HG03439 (cell line): ENCODE results near the gene BCL2.

Experiments
- ATAC-seq: cut with Tn5 transposase; IDR thresholded peaks from one replicate; pipeline ENCODE4 v1.9.1; 2021; ENCODE audit warnings: mild to moderate bottlenecking, moderate library complexity; ENCODE audit not compliant: unreplicated experiment

BCL2 gene

DNA sequence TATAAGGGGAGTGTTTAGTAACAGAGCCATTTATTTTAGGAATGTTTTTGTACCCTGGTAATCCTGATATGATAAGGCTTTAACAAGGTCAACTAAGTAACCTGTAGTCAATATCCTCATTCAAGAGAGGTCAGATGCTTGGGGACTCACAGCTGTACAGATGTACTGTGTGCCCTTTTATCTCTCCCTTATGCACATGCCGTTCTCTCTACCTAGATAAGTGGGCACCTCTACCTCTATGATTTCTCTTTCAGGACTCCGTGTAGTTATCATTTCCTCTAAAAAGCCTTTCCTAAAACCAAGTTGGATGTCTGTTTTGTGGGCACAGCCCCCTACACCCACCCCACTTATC lies 132.4 kb downstream of the BCL2 start:
- no peak for ATAC-seq

DNA sequence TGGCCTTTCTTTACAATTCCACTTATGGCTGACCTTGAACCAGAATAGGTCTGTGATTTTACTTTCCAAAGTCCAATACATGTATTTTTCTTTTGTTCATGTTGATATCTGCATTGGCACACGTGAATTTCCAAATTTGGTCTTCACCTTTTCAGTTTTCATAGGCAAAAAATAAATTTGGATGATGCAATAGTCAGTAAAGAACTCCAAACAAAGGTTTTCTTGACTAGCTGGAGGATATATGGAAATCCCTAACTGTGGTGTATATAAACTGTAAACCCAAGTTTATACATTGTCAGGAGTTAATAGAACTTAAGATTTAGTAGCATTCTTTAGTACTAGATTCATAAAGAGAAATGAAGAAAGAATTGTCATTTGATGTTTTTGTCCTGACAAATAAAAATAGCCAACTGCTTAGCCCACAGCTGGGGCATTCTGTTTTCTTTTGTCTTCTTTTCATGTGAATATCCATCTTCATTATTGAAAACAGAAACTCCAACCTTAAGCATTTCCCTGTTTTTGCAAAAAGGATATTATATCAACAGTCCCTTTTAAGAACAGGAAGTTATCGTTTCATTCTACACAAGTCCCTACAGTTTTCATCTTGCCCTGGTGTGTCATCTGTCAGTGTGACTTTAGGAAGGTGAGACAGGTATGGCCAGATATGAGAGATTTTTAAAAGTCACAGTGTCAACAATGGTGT lies 132.9 kb downstream of the BCL2 start:
- ATAC-seq = no peak

DNA sequence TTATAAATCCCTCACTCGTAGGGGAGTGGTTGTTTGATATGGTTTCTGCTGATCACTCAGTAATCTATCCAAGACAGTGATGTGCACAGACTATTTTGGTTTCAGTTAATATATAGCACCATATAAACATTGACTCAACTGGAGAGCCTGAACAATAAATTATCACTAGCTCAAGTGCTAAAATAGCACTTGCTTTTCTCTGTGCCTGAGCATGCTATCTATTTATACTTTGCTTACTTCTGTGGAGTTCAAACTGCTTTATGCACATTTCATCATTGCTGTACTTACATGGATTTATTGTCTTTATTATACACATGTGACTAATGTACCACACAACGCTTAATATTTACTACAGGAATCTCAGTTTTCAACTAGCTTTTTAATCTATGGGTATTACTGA lies 133.6 kb downstream of the BCL2 start:
- ATAC-seq = no peak

DNA sequence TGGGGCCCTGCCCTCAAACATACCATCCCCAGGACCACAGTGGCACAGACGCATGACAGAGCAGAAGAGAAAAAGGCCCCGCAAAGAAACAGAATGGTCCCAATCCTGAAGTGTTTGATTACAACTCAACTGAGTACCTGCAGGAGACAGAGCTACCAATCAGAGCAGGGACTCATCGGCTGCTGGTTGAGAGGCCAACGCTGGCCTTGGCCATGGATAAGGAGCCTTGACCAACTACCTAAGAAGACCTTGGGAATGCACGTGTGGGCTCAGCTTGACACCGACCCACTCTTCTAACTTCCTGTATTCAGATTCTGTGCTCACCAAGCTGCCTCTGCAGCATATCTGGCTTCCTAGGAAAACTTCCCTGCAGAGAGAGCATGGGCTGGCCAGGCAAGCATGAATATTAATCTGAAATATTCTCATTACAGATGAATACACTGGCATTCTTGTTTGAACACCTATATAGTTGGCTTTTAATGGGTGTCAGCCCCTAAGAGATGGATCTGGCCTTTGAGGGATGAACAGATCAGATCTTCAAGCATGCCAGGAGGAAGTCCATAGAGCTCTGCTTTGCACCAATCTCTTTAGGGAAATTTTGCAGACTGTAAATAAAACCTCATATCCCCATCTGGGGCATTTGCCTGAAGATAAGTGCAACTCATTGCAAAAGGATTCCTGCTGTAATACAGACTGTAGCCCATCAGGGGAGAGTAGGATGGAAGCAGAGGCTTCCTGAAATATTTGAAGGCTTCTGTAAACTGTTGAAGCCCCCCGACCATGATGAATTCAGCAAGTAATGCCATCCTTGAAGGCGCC lies 135.4 kb downstream of the BCL2 start:
- ATAC-seq = no peak

DNA sequence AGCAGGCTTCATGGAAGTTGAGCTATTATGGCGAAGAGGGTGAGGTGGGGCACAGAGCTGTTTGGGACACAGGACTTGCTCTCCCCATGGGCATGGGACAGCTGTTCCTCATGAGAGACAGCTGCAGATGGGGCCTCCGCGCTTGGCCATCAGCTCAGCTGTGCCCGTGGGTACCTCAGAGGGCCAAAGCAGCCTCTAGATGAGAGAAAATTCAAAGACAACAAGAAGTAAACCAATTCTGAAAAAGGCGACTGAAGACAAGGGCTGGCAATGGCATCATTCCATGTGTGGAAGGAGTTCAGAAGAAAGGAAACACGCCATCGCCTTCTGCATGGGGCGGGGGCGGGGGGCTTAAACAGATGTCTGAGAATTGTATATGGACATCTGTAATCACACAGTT lies 136.2 kb downstream of the BCL2 start:
- no peak for ATAC-seq

DNA sequence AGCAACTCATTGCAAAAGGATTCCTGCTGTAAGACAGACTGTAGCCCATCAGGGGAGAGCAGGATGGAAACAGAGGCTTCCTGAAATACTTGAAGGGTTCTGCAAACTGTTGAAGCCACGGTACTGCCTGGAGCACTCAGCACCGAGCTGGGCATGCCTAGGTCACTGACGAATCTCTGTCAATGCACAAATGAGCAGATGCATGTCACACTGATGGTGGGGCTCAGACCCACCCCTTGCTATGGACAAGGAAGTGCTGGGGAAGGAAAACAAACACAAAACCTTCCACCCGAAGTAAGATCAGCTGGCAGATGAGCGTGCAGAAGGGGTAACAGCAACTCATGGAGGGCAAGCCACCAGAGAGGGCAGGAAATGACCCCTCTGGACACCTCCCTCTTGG lies 136.7 kb downstream of the BCL2 start:
- ATAC-seq = no peak

DNA sequence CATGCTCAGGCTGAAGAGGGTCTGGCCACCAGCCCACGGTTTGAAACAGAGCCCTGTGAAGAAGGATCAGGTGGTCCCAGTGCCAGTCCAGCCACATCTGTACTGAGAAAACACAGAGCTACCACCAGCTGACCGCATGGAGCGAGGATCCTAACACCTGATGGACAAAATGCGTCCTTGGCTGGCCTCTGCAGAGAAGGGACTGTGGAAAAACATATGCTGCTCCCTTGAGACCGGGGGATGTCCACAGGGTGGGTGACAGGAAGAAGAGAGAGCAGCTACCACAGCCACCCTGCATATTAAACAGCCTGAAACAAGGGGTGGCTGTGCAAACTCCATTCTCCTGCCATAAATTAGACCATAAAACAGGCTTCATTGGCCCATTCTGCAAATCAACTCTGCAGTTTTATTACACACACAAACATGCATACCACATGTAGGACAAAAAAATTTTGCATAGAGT lies 137.2 kb downstream of the BCL2 start:
- ATAC-seq = no peak

- ATAC-seq = no peak
These were observed 137.8 kb downstream of the BCL2 start for GRCh38 chr18:63181706-63182309.

DNA sequence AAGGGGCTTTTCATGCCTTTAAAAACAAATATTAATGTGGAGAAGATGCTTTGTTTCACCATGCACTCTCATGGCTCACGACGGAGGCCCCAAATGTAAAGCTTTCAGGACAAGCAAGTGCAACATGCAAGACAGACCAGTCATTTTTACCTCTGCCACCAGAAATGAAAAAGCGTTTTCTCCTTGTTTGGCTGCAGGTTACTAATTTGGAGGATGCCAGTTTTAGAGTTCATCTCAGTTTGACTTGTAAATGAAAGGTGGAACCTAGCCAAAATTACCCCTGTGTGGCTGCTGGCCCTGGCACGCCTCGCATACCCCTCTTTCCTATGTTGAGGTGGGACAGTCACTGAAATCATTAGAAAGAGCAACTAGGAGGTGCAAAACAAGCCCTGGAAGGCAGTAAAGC lies 138.6 kb downstream of the BCL2 start:
- peak; percentile 70 for ATAC-seq

DNA sequence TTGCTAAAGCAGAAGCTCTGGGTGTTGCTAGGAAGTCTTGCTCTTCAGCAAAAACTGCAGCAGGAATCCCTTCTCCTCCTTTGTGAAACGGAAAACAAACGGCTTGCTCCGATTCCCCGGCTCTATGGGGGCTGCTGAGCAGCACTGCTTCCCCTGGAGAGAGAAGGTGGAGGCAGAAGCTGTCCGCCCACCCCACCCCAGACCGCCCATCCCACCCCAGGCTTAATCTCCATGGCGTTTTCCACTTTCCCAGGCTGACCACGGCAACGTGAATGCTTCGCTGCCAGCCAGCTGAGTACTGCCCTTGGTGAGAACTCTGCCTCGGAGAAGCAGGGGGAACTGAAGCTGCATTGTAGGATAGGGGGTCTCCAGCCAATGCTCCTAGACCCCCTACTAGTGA lies 139.2 kb downstream of the BCL2 start:
- no peak for ATAC-seq

DNA sequence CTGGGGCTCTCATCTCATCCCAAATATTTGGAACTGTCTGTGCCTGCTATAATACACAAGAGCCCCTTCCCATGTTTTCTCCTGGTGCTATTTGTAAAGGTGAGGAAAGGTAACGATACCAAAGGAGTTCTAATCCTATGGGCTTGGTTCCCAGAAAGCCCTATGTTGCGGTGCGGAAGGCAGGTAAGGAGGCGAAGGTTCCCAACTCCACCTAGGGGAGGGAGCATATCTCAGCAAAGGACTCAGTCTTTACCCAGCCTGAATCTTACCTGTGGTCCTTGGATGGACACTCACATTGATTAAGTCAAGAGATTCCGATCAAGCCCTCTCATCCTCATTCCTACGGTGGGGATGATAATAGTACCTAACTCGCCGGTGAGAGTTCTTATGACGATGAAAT lies 140.1 kb downstream of the BCL2 start:
- ATAC-seq = no peak

GRCh38 chr18:63178971-63179370 lies 140.6 kb downstream of the BCL2 start:
- ATAC-seq = no peak

DNA sequence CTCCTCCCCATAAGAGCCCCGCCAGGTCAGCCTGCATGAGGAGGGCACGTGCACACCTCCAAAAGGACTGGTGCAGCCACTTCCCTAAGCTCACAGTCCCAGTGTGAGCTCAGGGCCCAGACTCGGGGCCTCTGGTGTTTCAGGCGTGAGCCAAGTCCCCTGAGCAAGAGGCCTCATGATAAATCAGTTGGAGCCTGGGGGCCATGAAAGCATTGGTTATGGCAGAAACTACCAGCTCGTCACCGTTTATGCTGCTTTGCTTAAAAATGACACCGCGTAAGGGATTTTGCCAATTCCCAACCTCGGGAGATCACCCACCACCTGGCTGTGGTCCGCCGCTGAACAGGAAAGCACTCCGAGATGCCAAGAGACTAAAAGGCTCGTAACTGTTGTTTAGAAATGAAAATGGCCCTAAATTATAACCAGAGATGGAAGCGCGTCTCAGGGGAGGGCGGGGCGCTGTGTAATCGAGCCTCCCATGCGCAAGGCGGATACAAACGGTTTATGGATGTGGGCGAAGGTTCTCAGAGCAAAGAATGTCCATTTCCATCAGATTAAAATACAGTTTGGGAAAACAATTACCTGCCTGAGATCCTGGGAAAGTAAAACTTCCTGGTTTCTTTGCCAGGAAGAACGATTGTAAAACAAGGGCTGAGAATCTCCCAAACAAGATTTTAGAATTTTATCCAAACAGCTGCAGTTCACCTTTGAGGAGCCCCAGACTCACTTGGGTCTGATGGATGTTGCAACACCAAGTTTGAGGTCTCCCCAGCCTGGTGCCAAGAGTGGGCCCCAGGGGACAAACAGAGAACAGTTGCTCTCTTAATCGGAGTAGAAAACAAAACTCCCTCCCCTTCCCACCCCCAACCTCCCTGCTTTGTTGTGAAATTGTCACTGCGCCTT lies 141.4 kb downstream of the BCL2 start:
- ATAC-seq = no peak

DNA sequence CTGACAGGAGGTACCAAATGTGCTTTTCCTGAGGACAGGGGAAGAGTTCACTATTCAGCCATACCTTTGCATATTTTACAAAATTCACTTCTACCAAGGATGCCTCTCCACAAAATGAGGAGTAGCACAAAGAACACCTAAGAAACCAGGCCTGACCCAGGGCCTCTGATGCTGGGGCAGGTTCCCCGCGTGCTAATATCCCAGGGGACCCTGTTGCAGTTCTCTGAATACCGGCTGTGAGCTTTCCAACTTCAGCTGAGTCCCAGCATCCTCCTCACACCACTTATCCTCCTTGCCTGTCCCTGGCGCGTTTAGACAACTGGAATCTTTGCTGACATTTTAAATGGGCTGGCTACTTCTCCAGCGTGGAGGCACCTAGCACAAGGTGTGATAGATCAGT lies 142.3 kb downstream of the BCL2 start:
- ATAC-seq = no peak

- no peak for ATAC-seq
These were observed 144.3 kb downstream of the BCL2 start for GRCh38 chr18:63175264-63175663.

DNA sequence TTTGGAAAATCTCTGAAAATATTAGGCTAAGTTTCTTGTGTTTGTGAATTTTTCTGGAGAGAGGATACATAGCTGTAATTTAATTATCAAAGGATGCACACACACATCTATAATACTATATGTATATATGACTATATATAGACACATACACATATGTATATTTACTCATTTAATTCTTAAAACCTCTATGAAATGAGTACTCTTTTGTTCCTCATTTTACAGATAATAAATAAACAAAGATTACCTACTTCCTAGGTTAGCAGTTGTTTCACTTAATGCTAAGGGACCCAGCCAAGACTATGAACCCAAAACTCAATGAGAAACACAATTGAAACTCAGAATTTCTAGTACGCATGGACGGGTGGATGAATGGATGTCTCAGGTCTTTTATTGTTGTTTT lies 145.6 kb downstream of the BCL2 start:
- ATAC-seq = no peak

- ATAC-seq = no peak
These were observed 149.7 kb downstream of the BCL2 start for GRCh38 chr18:63169853-63170252.

- ATAC-seq = no peak
These were observed 151.3 kb downstream of the BCL2 start for GRCh38 chr18:63168287-63168686.

DNA sequence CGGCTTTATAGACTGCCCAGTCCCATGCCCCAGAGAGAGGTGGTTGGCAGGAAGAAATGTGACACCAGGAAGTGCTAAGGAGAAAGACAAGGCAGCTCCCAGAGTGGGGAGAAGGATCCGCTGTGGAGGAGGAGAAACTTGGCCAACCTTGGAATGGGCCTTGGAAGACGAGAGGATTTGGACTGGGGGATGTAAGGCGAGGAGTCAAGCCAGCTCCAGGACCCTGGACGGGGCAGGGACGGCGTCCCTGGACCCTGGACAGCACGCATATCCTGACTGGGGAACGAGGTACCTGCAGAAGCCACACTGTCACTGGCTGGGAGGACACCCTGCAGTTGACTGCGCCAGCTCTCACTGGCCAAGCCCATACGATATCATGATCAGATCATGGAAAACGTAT lies 153.4 kb downstream of the BCL2 start:
- ATAC-seq = no peak

- ATAC-seq = no peak
These were observed 155.2 kb downstream of the BCL2 start for GRCh38 chr18:63164396-63164795.
